Stimulated activated CD8-positive, alpha-beta memory T cell treated with anti-CD3 and anti-CD28 coated beads, Interleukin-15, amount 100 ng/mL, for 1 hour (primary cell): ENCODE data around the gene TNFAIP8.

ENCODE experiments used
- DNase-seq: peaks from one replicate; pipeline ENCODE4 v3.0.0-alpha.2; 2020; ENCODE audit warnings: low read depth

The TNFAIP8 gene

DNA sequence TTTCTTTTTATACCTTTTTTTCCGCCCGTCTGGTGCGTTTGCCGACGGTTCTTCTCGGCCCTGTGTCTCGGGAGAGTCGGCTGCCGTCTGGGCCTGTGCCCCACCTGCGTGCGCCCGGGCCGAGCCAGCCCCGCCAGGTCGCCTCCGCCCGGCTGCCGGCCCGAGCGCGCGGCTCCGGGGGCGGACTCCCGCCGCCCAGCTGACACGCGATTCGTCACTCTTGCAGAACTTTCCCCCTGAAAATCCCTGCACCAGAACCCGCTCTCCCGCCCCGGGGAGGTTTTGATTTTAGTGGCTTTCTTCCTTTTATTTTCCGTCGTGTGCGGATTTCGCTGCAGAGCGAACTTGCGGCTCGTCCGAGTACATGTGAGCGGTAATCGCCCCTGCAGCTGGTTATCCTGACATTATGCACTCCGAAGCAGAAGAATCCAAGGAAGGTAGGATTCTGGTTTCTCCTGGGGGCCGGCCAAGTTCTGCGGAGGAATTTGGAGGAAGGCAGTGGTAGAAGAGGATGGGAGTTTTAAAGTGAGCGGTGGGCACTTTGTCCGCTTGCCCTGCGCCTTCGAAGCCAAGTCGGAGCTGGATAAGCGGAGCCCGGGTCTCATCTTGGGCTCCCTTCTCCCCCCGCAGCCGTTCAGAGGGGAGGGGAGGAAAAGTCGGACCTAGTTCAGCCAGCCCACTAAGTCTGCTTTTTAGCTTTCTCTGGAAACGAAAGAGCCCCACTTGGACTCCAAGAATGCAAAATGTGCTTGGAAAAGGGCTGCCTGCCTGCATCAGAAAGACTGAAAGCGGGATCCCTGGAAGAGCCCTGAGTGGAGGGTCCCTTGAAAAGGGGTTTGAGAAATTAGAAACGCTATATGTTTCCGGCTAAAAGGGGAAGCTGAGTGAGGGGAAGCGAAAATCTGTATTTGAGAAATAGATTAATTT is at the start of gene TNFAIP8:
Gene TNFAIP8 (plus strand): TSS at position 335 of the 927 bp plus-strand sequence. CDS start 72 bp downstream, at position 407.
- no peak for DNase-seq

DNA sequence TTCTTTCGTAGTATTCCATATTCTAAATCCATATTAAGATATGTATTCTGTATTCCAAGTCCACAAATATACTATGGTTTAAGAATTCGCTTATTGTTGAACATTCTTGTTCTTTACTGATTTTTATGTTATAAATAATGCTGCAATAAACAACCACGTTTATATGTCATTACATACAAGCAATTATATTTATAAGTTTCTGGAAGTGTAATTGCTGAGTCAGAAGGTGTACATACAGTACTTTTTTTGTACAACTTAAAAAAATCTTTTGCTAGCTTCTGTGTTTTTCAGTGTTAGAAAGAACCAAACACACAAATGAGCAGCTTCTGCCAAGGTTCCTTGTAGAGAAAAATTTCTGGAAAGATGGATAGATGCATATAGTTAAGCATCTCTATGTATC is 48.6 kb upstream of the TNFAIP8 start:
- no peak for DNase-seq

DNA sequence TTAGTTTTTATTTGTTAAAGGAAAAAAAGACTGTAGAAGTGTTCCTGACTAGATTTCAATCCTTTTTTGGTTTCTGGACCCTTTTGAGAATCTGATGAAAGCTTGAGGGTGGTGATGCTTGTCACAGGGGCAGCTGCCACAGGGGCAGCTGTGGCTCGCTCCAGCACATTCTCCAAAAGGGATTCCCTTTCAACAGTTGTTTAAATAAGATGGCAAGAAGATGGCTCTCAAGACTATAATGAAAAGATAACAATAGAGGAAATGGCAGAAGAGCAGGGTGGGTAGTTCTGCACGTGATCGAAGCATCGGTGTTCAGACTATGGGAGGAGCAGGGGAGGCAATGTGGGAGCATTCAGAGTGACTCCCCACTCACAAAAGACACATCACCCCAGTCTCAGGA is 46.5 kb upstream of the TNFAIP8 start:
- no peak for DNase-seq

DNA sequence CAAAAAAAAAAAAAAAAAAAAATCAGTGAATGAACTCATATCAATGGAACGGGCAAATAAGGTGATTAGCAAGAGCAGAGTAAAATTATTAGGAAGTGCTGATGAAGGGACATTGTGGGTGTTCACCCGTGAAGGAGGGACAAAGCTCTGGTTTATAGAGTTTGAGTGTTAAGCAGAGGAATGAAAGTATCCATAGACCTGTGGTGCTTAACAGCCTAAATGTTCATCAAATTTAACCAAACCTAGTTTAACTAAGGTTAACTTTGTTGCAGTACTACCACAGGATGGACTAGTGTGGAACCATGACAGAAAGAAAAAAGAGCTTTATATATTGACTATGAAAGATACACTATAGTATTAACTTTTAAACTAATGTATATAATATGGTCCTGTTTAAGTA is 44.1 kb upstream of the TNFAIP8 start:
- no peak for DNase-seq

- DNase-seq: no peak
Observed at GRCh38 chr5:119312403-119312802, 43.4 kb upstream of the TNFAIP8 start.

DNA sequence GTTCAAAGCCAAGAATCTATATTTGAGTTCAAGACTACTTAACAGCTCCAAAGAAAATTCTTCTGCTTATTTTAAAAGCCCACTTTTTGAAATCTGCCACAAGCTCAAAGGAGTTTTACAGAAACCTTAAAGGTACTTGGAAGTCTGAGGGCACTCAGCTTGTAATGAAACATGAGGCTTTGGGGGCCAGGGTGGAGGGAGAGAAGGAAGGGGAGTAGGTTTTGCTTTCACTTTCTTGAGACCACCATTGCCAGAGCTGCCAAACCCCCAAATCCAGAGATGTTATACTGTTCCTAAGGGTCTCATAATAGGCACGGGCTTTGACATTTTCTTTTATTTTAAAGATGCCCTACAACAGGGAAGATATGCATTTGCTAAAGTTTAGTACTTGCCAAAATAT is 42.6 kb upstream of the TNFAIP8 start:
- no peak for DNase-seq

GRCh38 chr5:119313658-119314605 is 41.9 kb upstream of the TNFAIP8 start:
- no peak for DNase-seq

GRCh38 chr5:119315516-119315949 is 40.3 kb upstream of the TNFAIP8 start:
- no peak for DNase-seq

DNA sequence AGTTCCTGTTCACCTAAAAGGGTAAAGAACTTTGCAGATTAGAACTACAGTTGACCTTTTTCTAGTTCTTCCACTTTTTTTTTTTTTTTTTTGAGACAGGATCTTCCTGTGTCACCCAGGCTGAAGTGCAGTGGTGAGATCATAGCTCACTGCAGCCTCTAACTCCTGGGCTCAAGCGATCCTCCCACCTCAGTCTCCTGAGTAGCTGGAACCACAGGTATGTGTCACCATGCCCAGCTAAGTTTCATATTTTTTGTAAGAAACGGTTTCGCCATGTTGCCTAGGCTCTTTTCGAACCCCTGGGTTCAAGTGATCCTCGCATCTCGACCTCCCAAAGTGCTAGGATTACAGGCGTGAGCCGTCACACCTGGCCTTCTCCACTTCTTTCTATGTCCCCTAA is 39.7 kb upstream of the TNFAIP8 start:
- no peak for DNase-seq

- no peak for DNase-seq
Observed at GRCh38 chr5:119316906-119317305, 38.9 kb upstream of the TNFAIP8 start.

DNA sequence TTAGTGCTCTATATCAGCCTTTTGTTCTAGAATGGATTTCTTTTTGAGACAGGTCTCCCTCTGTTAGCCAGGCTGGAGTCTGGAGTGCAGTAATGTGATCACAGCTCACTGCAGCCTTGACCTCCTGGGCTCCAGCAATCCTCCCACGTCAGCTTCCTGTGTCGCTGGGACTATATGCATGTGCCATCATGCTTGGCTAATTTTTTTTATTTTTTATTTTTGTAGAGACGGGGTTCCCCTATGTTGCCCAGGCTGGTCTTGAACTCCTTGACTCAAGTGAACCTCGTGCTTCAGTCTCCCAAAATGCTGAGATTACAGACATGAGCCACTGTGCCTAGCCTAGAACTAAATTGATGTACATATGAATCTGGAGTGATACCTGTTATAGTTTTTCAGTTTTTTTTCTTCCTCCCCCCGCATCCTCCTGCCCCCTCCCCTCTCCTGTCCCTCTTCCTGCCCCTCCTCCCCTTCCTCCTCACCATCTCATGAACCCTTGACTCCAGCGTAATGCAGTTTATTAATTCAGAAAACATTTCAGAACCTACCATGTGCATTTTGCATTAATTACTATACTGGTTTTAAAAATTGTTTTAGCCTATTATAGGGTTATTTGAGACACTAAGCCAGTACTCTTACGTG is 37.4 kb upstream of the TNFAIP8 start:
- DNase-seq: no peak

GRCh38 chr5:119319401-119319800 is 36.4 kb upstream of the TNFAIP8 start:
- no peak for DNase-seq

DNA sequence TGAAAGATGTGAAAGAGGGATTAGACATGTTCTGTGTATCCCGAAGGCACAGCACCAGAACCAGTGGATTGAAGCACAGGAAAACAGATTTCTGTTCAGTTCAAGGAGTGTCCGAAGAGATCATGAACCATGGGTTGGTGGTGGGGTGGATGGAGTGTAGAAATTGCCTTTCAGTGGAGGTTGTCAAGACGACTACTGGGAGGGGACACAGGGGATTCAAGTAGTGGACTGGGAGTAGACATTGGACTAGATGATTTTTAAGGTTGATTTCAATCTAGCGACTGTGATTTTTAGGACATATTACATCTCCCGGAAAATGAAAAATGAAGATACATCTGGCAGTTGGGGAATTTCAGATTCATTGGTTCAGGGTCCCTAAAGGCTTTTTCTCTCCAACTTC is 35.9 kb upstream of the TNFAIP8 start:
- no peak for DNase-seq

- no peak for DNase-seq
Observed at GRCh38 chr5:119321569-119322311, 34.1 kb upstream of the TNFAIP8 start.

- no peak for DNase-seq
Observed at GRCh38 chr5:119322312-119322947, 33.4 kb upstream of the TNFAIP8 start.

- no peak for DNase-seq
Observed at GRCh38 chr5:119322948-119323537, 32.8 kb upstream of the TNFAIP8 start.

- DNase-seq: no peak
Observed at GRCh38 chr5:119323601-119324000, 32.2 kb upstream of the TNFAIP8 start.

DNA sequence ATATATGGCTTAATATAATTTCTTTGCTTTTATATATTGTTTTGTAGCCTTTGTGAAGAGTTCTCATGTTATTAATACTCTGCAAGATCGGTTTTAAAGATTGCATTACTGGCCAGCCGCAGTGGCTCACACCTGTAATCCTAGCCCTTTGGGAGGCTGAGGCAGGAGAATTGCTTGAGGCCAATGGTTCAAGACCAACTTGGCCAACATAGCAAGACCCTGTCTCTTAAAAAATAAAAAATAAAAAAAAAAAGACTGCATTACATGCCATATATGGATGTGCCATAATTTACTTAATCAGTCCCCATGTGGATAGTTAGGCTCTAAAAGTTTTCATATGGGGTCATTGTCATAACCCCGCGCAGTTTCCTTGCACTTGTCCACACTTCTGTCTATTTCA is 31.0 kb upstream of the TNFAIP8 start:
- no peak for DNase-seq

DNA sequence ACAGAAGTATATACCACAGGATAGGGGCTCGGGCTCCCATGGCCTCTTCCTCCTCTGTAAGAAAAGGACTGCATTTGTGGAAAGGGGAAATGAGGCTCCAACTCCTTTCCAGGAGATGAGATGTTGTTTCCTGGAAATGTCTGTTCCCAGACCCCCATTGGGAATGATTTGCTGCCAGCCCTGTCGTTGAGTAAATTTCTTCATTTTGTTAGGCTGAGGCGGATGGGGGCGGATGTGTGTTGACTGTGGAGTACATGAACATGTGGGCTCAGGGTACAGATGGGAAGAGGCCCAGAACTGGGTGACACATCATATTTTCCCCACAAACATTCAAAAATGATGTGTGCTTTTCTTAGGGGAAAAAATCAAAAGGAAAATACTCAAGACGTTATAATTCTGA is 28.8 kb upstream of the TNFAIP8 start:
- no peak for DNase-seq

DNA sequence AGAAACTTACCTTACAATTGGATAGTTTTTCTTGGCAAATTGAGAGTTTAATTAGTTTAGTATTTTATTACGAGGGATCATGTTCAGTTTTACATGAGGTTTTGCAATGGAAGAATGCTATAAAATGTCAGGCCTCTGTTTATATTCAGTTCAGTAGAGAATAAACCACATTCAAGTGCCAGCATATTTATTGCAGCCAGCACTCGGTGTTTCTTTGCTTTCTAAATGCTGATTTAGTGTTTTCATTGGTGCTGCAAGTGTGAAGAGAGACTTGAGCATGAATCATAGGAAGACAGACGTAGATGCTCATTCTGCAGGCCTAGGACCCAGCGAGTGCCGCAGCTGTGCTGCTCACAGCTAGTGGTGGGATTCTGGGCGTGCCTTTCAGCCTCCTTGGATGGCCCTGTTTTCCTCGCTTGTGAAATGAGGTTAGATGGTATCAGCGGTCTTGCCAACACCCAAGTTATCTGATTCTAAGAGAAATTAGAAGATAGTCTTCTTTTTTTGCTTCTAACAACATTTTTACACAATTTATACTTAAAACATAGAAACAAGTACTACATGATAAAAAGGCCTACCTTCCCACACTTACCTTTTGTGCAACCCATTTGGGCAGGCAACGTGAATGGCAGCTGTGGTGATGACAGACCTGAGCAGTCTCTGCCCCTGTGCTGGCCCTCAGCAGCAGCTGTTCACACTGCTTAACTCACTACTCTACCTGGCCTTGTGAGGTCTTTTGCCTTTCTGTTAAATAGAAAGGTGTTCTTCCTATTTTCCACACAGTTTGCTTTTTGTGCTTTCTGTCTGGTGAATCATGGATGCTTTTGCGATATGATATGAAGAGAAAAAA is 26.8 kb upstream of the TNFAIP8 start:
- DNase-seq: no peak
